WTC11 (cell line): ENCODE results near the gene COG2.

Experiments used
- ATF1 ChIP-seq: sonication (generic); formaldehyde crosslinking; IDR thresholded peaks from 2 replicates; pipeline ENCODE4 v1.8.1; 2023; ENCODE audit warnings: mild to moderate bottlenecking, moderate library complexity, missing genetic modification reagents
- CTCF ChIP-seq: fragments of 200-600 bp; IDR thresholded peaks from 2 replicates; pipeline ENCODE4 v1.8.0; 2022; ENCODE audit warnings: antibody characterized with exemption
- EMX1 ChIP-seq: fragments of 250-450 bp; sonication (Bioruptor Pico); IDR thresholded peaks from 2 replicates; pipeline ENCODE4 v1.8.0; 2021; ENCODE audit warnings: mild to moderate bottlenecking
- HMGXB4 ChIP-seq: sonication (generic); formaldehyde crosslinking; IDR thresholded peaks from 2 replicates; pipeline ENCODE4 v1.8.1; 2023; ENCODE audit warnings: mild to moderate bottlenecking, moderate library complexity, missing genetic modification reagents
- MAX ChIP-seq: sonication (generic); formaldehyde crosslinking; IDR thresholded peaks from 2 replicates; pipeline ENCODE4 v1.8.0; 2022; ENCODE audit warnings: mild to moderate bottlenecking, missing genetic modification reagents
- NFYB ChIP-seq: sonication (generic); formaldehyde crosslinking; conservative IDR thresholded peaks from 2 replicates; pipeline ENCODE4 v1.8.0; 2022; ENCODE audit warnings: low read depth, missing genetic modification reagents
- NR2C2 ChIP-seq: sonication (generic); formaldehyde crosslinking; IDR thresholded peaks from 2 replicates; pipeline ENCODE4 v1.8.0; 2022; ENCODE audit warnings: mild to moderate bottlenecking, missing genetic modification reagents
- NR3C1 ChIP-seq: sonication (generic); formaldehyde crosslinking; conservative IDR thresholded peaks from 2 replicates; pipeline ENCODE4 v1.8.1; 2023; ENCODE audit warnings: low read depth, mild to moderate bottlenecking, missing genetic modification reagents
- PREB ChIP-seq: sonication (generic); formaldehyde crosslinking; IDR thresholded peaks from 2 replicates; pipeline ENCODE4 v1.8.1; 2022; ENCODE audit warnings: mild to moderate bottlenecking, missing genetic modification reagents, moderate library complexity, borderline replicate concordance
- RELA ChIP-seq: sonication (generic); formaldehyde crosslinking; IDR thresholded peaks from 2 replicates; pipeline ENCODE4 v1.8.1; 2022; ENCODE audit warnings: missing genetic modification reagents, mild to moderate bottlenecking, borderline replicate concordance
- SMAD4 ChIP-seq: sonication (generic); formaldehyde crosslinking; IDR thresholded peaks from 2 replicates; pipeline ENCODE4 v1.8.0; 2022; ENCODE audit warnings: mild to moderate bottlenecking, missing genetic modification reagents
- ZBTB43 ChIP-seq: sonication (generic); formaldehyde crosslinking; IDR thresholded peaks from 2 replicates; pipeline ENCODE4 v1.8.1; 2023; ENCODE audit warnings: mild to moderate bottlenecking, missing genetic modification reagents
- ZSCAN18 ChIP-seq: fragments of 250-450 bp; sonication (Bioruptor Pico); IDR thresholded peaks from 2 replicates; pipeline ENCODE4 v2.1.2; 2022; ENCODE audit warnings: mild to moderate bottlenecking, moderate library complexity

- TF ChIP-seq HMGXB4 (CRISPR knock-in tag) = no peak
- TF ChIP-seq CTCF = no peak
- TF ChIP-seq ZSCAN18 (CRISPR knock-in tag) = no peak
- no peak for TF ChIP-seq ZBTB43
- no peak for TF ChIP-seq NFYB (CRISPR knock-in tag)
- no peak for TF ChIP-seq RELA (CRISPR knock-in tag)
- no peak for TF ChIP-seq NR2C2 (CRISPR knock-in tag)
- TF ChIP-seq MAX = no peak
- no peak for TF ChIP-seq ATF1 (CRISPR knock-in tag)
- no peak for TF ChIP-seq SMAD4 (CRISPR knock-in tag)
- TF ChIP-seq PREB = no peak
- no peak for TF ChIP-seq NR3C1 (CRISPR knock-in tag)
- TF ChIP-seq EMX1 (CRISPR knock-in tag) = no peak
These were observed 31.7 kb upstream of the COG2 start for GRCh38 chr1:230610589-230610988.
